K562 (cell line): ENCODE data around the gene TMEM242. TPM values are rescaled to one million over a fixed set of nuclear protein-coding genes. Genes with fewer than 3 reads are reported as not detected.
A peak's percentile ranks its signal among the peaks of the same experiment; 100 is the strongest.

Experiments
- ATAC-seq: fragments of 200-7000 bp; cut with Tn5 transposase; 3 replicates; pipeline ENCODE4 v1.9.1; 2020; ENCODE audit warnings: moderate library complexity
- BruUV-seq: library from RNA; stranded (reverse); fragments of 400-500 nt; replicated peaks from 2 replicates; lab custom pipeline; 2021; lab: Mats Ljungman, UMichigan
- CTCF ChIA-PET: fragments of 300-600 bp; formaldehyde crosslinking; extraction: SDS; loops from one replicate; lab custom pipeline; 2021; ENCODE audit warnings: low intra/inter-chr PET ratio; lab: Yijun Ruan, JAX
- POLR2A ChIA-PET: fragments of 300-600, 350-650 bp; sonication (Branson Sonifier 250); formaldehyde crosslinking; extraction: SDS; loops from one replicate; lab custom pipeline; 2021; ENCODE audit warnings: antibody characterized with exemption, inconsistent platforms; lab: Yijun Ruan, JAX
- DNase-seq, 4 experiments: peaks; one replicate each; pipeline versions ENCODE4 v3.0.0 to v3.0.0-alpha.2; 2011 to 2018; ENCODE audit warnings: low spot score in 3 of 4, mixed read lengths in 3 of 4; ENCODE audit errors: extremely low read depth in 1 of 4
- FAIRE-seq: peaks from 2 replicates; lab custom pipeline; 2011; peaks lifted over from hg19 to GRCh38; lab: Jason Lieb, UNC
- H2AFZ ChIP-seq: 2 replicates; pipeline ENCODE4 v1.6.0; 2011; ENCODE audit warnings: low read depth, low read length, control low read depth, inconsistent platforms
- H3K27ac ChIP-seq: fragments of 200-600 bp; 3 replicates; pipeline ENCODE4 v1.8.0; 2011; ENCODE audit warnings: low read depth, mild to moderate bottlenecking, control low read depth, inconsistent platforms, low read length, moderate library complexity, mixed read lengths; ENCODE audit errors: extremely low read depth
- H3K27me3 ChIP-seq, 2 experiments: fragments of 300-600 bp in 1 of 2; 2 replicates in 1 of 2; 3 replicates in 1 of 2; pipeline versions ENCODE4 v1.6.0 to v1.8.0; 2011; ENCODE audit warnings: inconsistent platforms in 2 of 2, low read length in 2 of 2, mild to moderate bottlenecking in 1 of 2, mixed read lengths in 1 of 2, moderate library complexity in 1 of 2; ENCODE audit not compliant: control insufficient read depth in 2 of 2, insufficient read depth in 2 of 2
- H3K36me3 ChIP-seq: fragments of 300-600 bp; 3 replicates; pipeline ENCODE4 v1.8.0; 2011; ENCODE audit warnings: mild to moderate bottlenecking, low read length, inconsistent platforms; ENCODE audit not compliant: control insufficient read depth, insufficient read depth
- H3K4me1 ChIP-seq, 2 experiments: fragments of 200-600 bp in 1 of 2; replicated peaks in 1 of 2; 2 replicates in 1 of 2; 3 replicates in 1 of 2; pipeline versions ENCODE4 v1.5.1 to v1.8.0; 2011; ENCODE audit warnings: inconsistent platforms in 2 of 2, low read length in 2 of 2, mild to moderate bottlenecking in 1 of 2, mixed read lengths in 1 of 2, moderate library complexity in 1 of 2; ENCODE audit not compliant: control insufficient read depth in 2 of 2, insufficient read depth in 2 of 2
- H3K4me2 ChIP-seq: 2 replicates; pipeline ENCODE4 v1.6.1; 2011; ENCODE audit warnings: low read length, control low read depth, inconsistent platforms, mixed read lengths; ENCODE audit not compliant: insufficient read depth
- H3K4me3 ChIP-seq: fragments of 200-600 bp; sonication (generic), shearing (Covaris generic); 2 replicates; pipeline ENCODE4 v1.5.1; 2016; ENCODE audit warnings: control low read depth, inconsistent platforms
- H3K79me2 ChIP-seq: fragments of 200-600 bp; 3 replicates; pipeline ENCODE4 v1.8.0; 2011; ENCODE audit warnings: low read length, inconsistent platforms; ENCODE audit not compliant: control insufficient read depth, insufficient read depth
- H3K9ac ChIP-seq, 2 experiments: 2 replicates each; pipeline versions ENCODE4 v1.6.0 to v1.6.1; 2011; ENCODE audit warnings: low read depth in 2 of 2, low read length in 2 of 2, control low read depth in 1 of 2, inconsistent platforms in 1 of 2, mild to moderate bottlenecking in 1 of 2, mixed read lengths in 1 of 2; ENCODE audit not compliant: insufficient read depth in 1 of 2
- H3K9me1 ChIP-seq: one replicate; pipeline ENCODE4 v1.6.0; 2011; ENCODE audit warnings: inconsistent platforms, mild to moderate bottlenecking, low read length, moderate library complexity; ENCODE audit not compliant: control insufficient read depth, insufficient read depth
- H3K9me3 ChIP-seq: replicated peaks from 2 replicates; pipeline ENCODE4 v1.5.1; 2011; ENCODE audit warnings: low read depth, low read length, inconsistent platforms; ENCODE audit not compliant: control insufficient read depth, insufficient read depth
- H4K20me1 ChIP-seq: replicated peaks from 2 replicates; pipeline ENCODE4 v1.6.1; 2011; ENCODE audit warnings: low read length, inconsistent platforms, mixed read lengths; ENCODE audit not compliant: control insufficient read depth, insufficient read depth
- BCLAF1 ChIP-seq, 2 experiments: fragments of 450-650 bp in 1 of 2; IDR thresholded peaks; 2 replicates each; pipeline ENCODE4 v1.6.1; 2011 to 2017; ENCODE audit warnings: low read depth in 2 of 2, antibody characterized with exemption in 1 of 2, borderline replicate concordance in 1 of 2, low read length in 1 of 2, mild to moderate bottlenecking in 1 of 2, mixed read lengths in 1 of 2; ENCODE audit not compliant: control insufficient read depth in 1 of 2
- CSDE1 ChIP-seq, 2 experiments: fragments of 450-650 bp; IDR thresholded peaks; 2 replicates each; pipeline ENCODE4 v1.6.1; 2016; ENCODE audit warnings: mild to moderate bottlenecking in 1 of 2
- ZNF316 ChIP-seq: fragments of 450-650 bp; IDR thresholded peaks from 2 replicates; pipeline ENCODE4 v1.6.1; 2016
- ZNF696 ChIP-seq: fragments of 250-450 bp; sonication (Bioruptor Pico); conservative IDR thresholded peaks from 2 replicates; pipeline ENCODE4 v1.4.0; 2020; ENCODE audit warnings: mild to moderate bottlenecking, moderate library complexity
- WGBS: fragments of 100-300 bp; shearing (Covaris generic); methylation state at CpG from one replicate; pipeline ENCODE4 v1.1.6; 2016; ENCODE audit warnings: low coverage, mixed read lengths; ENCODE audit not compliant: insufficient coverage; ENCODE audit errors: missing lambda C conversion rate; 5-methylcytosine and 5-hydroxymethylcytosine counted together
- in situ Hi-C: fragments of 300-500 bp; cut with MboI; formaldehyde crosslinking; loops from 4 replicates; pipeline ENCODE4 v1.15.0; 2018; ENCODE audit warnings: inconsistent platforms, mixed read lengths
- intact Hi-C: fragments of 100-400 bp; cut with micrococcal nuclease; formaldehyde crosslinking; loops from 2 replicates; pipeline ENCODE4 v1.14.2; 2022
- polyA plus RNA-seq, 8 experiments: library from polyadenylated mRNA; depleted of rRNA in 4 of 8; stranded (reverse) in 5 of 8; unstranded in 3 of 8; fragments of >200 nt; fragmentation: Nextera tagmentation in 2 of 8; fragmentation: Illumina TruSeq in 1 of 8; extraction: Ambion mirVana in 2 of 8; extraction: Trizol in 1 of 8; gene quantifications; 2 replicates each; pipeline versions ENCODE4 v1.2.1 to v1.2.3, GENCODE V29; 2011 to 2014; ENCODE audit warnings: inconsistent platforms in 1 of 8, missing spikeins in 1 of 8
- total RNA-seq, 7 experiments: library from RNA; depleted of rRNA in 6 of 7; stranded (reverse); fragments of >200 nt in 6 of 7; fragmentation: Illumina TruSeq in 2 of 7; extraction: Trizol in 2 of 7; gene quantifications; 2 replicates each; pipeline versions ENCODE4 v1.2.1 to v1.2.3, GENCODE V29; 2011 to 2021; ENCODE audit warnings: low replicate concordance in 1 of 7

Gene TMEM242
- total and polyA plus RNA-seq, 9 of the 15 experiments (the other 6 are each of a cell fraction or from before 2014, with no cell fraction given): 9.5 to 35.3 (median 16.5) TPM

DNA sequence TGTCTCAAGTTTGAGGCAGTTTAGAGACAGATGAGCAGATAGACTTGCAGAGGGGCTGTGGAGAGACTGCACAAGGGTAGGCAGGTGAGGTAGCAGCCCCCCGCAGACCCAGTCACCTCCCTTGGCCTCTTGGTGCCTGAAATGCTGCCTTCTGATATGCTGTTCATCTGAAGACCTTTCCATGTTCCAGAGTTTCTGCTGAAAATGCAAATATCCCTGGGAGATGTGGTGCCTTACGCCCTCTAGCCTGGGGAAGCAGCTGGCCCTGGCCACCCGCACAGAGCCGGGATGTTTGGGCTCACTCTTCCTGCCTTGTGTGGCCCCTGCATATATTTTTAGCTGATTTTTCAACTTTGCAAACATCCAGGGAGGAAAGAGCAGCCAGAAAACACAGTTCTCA, 51.4 kb downstream of the TMEM242 start:
- intact Hi-C loops (loop anchor here (5.0 to 10.0 kb wide), 4 partner anchors 90 to 697 kb away; no protein-coding TSS in a partner anchor), in situ Hi-C loops (no loop called here)
- peaks cover 14 to 35% of the 10 kb centered on the region in 2 experiments; a peak in 4 of 5 replicates for H3K4me1 ChIP-seq
- FAIRE-seq (no peak), DNase-seq (no peak), ATAC-seq (no peak)
- H3K9me1 ChIP-seq: no peaks in the 10 kb centered on the region
- no peak overlapping the region for H2AFZ ChIP-seq
- no peak overlapping the region for H3K4me2 ChIP-seq
- ChIA-PET CTCF (no interaction called here), POLR2A (interaction anchor here (0.7 to 1.2 kb wide), 4 partner anchors 14 to 65 kb away, joined by 3 to 5 read pairs (median 3); no protein-coding TSS in a partner anchor)
- H3K9me3 ChIP-seq: 0 out of 2 replicates have a peak, but pooled peaks cover 3% of the 10 kb centered on the region
- H3K27ac ChIP-seq: no peak overlapping the region
- H3K36me3 ChIP-seq: no peaks in the 10 kb centered on the region
- no TSS peak for BruUV-seq
- 39% methylated on average over 4 of the region's 4 CpGs for whole genome bisulfite sequencing
- no peak overlapping the region for H3K9ac ChIP-seq
- TF ChIP-seq CSDE1 (IDR thresholded peaks at IDR 0.05): no peak
- 0 out of 2 replicates have a peak, but pooled peaks have one; percentile 6 for TF ChIP-seq ZNF316
- no peak overlapping the region for H3K4me3 ChIP-seq
- no peaks in the 10 kb centered on the region for H4K20me1 ChIP-seq
- H3K79me2 ChIP-seq: no peaks in the 10 kb centered on the region
- peaks cover 11 to 33% of the 10 kb centered on the region in 2 experiments for H3K27me3 ChIP-seq

GRCh38 chr6:157271441-157271840, 51.9 kb downstream of the TMEM242 start:
- no peak for FAIRE-seq
- BruUV-seq: no TSS peak
- 0 out of 2 replicates have a peak, but pooled peaks cover 3% of the 10 kb centered on the region for H3K9me3 ChIP-seq
- in situ Hi-C loops: no loop called here
- no peaks in the 10 kb centered on the region for H3K9me1 ChIP-seq
- H3K4me3 ChIP-seq: no peak overlapping the region
- no peak overlapping the region for H3K9ac ChIP-seq
- no peak for TF ChIP-seq BCLAF1 (IDR thresholded peaks at IDR 0.05; ENCODE audit: borderline replicate concordance in 1 of 2, control insufficient read depth in 1 of 2, low read depth in 2 of 2, low read length in 1 of 2)
- TF ChIP-seq ZNF696 (CRISPR knock-in tag): no peak
- TF ChIP-seq, all 486 proteins: peak for 0
- ChIA-PET POLR2A (interaction anchor here (0.7 to 1.2 kb wide), 4 partner anchors 15 to 64 kb away, joined by 3 to 5 read pairs (median 3); no protein-coding TSS in a partner anchor), CTCF (no interaction called here)
- peaks cover 14 to 39% of the 10 kb centered on the region in 2 experiments; a peak in 4 of 5 replicates for H3K4me1 ChIP-seq
- WGBS: 40% methylated on average over 9 of the region's 9 CpGs
- ATAC-seq (no peak), DNase-seq (no peak)
- intact Hi-C loops: loop anchor here (5.0 to 10.0 kb wide), 4 partner anchors 89 to 697 kb away; no protein-coding TSS in a partner anchor
- no peaks in the 10 kb centered on the region for H4K20me1 ChIP-seq
- H3K27ac ChIP-seq: no peak overlapping the region
- peaks cover 16 to 38% of the 10 kb centered on the region in 2 experiments for H3K27me3 ChIP-seq
- H2AFZ ChIP-seq: no peak overlapping the region
- H3K4me2 ChIP-seq: no peak overlapping the region
- no peaks in the 10 kb centered on the region for H3K36me3 ChIP-seq
- H3K79me2 ChIP-seq: no peaks in the 10 kb centered on the region
